ENCODE data around the gene STARD3. TPM values are rescaled to one million over a fixed set of nuclear protein-coding genes. Genes with fewer than 3 reads are reported as not detected.

The STARD3 gene
- total and polyA plus RNA-seq, 12 donors: 14.2 to 46.1 (median 19.9) TPM

DNA sequence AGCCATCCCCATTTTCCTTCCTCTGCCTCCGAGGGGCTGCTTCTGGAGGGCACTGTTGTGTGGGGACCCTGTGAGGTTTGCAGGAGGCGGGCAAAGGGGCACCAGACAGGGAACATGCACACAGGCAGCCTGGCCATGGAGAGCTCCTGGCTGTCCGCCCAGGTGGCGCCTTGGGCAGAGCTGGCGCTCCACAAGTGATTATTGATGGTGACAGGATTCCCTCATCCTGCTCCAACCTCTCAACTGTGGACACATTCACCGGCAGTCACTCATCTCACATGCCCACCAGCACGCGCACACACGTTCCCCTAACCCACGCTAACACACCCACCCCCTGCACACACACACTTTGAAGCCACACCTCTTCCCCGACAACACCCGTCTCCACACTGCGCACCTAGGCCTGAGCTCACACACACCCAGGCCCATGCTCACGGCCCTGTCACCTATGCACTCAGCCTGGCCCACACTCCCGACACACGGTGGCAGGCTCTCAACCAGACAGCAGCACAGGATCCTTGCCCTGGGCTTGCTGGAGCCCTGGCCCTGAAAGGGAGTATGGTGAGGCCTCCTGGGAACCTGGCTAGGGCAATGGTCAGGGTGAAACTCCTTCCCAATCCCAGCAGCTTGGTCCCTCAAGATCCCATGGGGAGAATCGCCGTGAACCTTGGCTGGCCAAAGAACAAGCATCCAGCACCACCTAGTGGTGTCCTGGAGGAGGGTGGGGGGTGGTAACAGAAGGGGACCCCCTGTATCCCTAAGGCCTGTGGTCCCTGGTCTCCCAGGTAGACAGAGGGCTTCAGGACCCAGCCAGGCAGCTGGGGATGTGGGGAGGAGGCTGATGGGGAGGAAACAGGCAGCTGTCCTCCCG, 34.9 kb downstream of the STARD3 start:
- peak in 1 of 2 donors; percentile 74 for DNase-seq
- Histone ChIP-seq H3K27me3 (peaks cover 0 to 46% (median 8%) of the 10 kb centered on the region in 7 donors), H3K4me1 (peaks cover 33 to 90% (median 59%) of the 10 kb centered on the region in 9 donors), H3K36me3 (peaks cover 0 to 1% (median 0%) of the 10 kb centered on the region in 9 donors), H3K4me3 (no peak overlapping the region), H3K27ac (peak overlapping the region; percentile 35 to 98 (median 80)), H3K9me3 (no peaks in the 10 kb centered on the region)
- TF ChIP-seq, protein P1, sequence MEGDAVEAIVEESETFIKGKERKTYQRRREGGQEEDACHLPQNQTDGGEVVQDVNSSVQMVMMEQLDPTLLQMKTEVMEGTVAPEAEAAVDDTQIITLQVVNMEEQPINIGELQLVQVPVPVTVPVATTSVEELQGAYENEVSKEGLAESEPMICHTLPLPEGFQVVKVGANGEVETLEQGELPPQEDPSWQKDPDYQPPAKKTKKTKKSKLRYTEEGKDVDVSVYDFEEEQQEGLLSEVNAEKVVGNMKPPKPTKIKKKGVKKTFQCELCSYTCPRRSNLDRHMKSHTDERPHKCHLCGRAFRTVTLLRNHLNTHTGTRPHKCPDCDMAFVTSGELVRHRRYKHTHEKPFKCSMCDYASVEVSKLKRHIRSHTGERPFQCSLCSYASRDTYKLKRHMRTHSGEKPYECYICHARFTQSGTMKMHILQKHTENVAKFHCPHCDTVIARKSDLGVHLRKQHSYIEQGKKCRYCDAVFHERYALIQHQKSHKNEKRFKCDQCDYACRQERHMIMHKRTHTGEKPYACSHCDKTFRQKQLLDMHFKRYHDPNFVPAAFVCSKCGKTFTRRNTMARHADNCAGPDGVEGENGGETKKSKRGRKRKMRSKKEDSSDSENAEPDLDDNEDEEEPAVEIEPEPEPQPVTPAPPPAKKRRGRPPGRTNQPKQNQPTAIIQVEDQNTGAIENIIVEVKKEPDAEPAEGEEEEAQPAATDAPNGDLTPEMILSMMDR (IDR thresholded peaks at IDR 0.05): peak; percentile 21 to 65 (median 53)
- WGBS, 2 donors: 30 to 49% methylated on average over 19 of the region's 19 CpGs
- intact Hi-C loops (cut with DNase I): loop anchor here in 6 of 10 donors (5.0 to 10.0 kb wide), 5 partner anchors 35 to 60 kb away; partner anchors contain the start of genes MIEN1 (in 1 of the 6), PPP1R1B (in 1 of the 6) and STARD3 (in 1 of the 6)
- ATAC-seq: peak in 7 of 8 donors; percentile 2 to 37 (median 19)

DNA sequence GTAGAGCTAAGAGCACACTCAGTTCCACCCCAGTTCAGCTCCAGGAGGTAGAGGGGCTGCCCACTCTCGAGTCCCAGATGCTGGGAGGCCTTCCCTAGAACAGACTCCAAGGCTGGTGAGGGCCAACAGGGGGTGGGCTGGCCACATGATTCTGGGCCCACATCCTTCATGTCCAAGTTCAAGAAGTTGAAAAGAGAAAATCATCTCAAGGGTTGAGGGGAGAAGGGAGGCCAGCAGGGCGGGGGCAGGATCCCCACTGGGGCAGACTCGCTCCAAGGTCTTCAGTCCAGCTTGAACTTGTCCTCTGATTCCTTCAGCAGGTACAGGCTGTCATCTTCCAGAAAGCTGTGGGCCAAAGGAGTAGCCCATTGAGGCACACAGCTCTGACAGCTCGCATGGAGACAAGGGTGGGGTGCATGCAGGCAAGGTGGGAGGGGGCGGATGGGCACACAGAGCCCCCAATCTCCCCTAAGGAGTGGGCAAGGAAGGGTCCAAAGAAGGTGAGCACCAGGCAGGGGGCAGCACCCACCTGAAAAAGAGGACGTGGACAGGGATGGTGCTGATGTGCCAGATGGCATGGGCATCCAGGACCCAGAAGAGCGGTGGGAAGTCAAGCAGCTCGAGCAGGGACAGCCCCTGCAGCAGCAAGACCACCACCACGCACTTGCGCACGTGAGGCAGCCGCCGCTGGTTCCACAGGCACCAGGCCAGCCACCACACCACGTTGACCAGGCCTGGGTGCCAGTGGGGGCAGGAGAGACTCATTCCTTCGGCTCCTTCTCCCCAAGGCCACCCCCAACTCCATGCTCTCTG, 35.8 kb downstream of the STARD3 start:
- DNase-seq (no peak), ATAC-seq (no peak)
- H3K4me1 ChIP-seq: peaks cover 35 to 88% (median 58%) of the 10 kb centered on the region in 9 donors
- H3K36me3 ChIP-seq: peaks cover 0 to 3% (median 0%) of the 10 kb centered on the region in 9 donors
- no peak overlapping the region for H3K4me3 ChIP-seq
- TF ChIP-seq, protein P1 (IDR thresholded peaks at IDR 0.05): peak in 1 of 9 donors; percentile 7
- 81 to 84% methylated on average over 15 of the region's 15 CpGs for WGBS, 2 donors
- H3K27ac ChIP-seq: peak overlapping the region; percentile 23 to 98 (median 79)
- H3K27me3 ChIP-seq: peaks cover 0 to 37% (median 7%) of the 10 kb centered on the region in 7 donors
- no peaks in the 10 kb centered on the region for H3K9me3 ChIP-seq
- intact Hi-C loops (cut with DNase I): loop anchor here in 6 of 10 donors (5.0 to 10.0 kb wide), 5 partner anchors 35 to 60 kb away; partner anchors contain the start of genes MIEN1 (in 1 of the 6), PPP1R1B (in 1 of the 6) and STARD3 (in 1 of the 6)

DNA sequence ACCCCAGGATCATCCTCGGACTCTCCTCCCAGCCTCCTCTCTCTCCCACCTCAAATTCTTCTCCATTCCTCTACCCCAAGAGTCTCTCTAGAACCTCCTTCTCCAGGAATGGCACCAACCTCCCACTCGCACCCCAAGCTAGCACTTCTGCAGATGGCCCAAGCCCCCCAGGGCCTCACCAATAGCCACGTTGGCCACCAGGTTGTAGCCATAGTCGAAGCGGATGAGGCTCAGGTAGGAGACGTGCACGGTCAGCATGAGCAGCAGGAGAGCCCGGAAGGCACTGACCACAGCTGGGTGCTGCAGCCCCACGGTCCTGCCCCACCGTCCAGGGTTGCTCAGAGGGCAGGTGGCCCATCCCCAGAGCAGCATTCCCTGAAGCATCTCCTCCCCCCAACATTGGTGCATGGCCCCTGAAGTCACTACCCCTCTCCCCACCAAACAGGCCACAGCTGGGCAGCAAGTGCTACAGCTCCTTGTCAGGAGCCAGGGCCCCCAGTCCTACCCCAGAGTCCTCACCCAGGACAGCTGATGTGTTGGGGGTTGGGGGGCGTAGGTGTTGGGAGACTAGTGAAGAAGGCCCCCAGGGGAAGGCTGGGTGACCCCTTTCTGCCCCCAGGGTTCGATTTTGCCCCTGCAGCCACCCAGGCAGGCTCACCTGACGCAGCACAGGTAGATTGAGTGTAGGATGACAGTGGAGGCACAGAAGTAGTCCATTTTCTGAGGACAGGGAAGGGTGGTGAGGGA, 36.6 kb downstream of the STARD3 start:
- Histone ChIP-seq H3K4me3 (no peak overlapping the region), H3K9me3 (no peaks in the 10 kb centered on the region), H3K36me3 (peaks cover 0 to 3% (median 0%) of the 10 kb centered on the region in 9 donors), H3K27ac (peak overlapping the region in 6 of 10 donors; percentile 13 to 93 (median 84)), H3K27me3 (peaks cover 0 to 29% (median 7%) of the 10 kb centered on the region in 7 donors), H3K4me1 (peaks cover 40 to 88% (median 56%) of the 10 kb centered on the region in 9 donors)
- ATAC-seq: no peak
- intact Hi-C loops (cut with DNase I): loop anchor here in 6 of 10 donors (5.0 to 10.0 kb wide), 5 partner anchors 36 to 59 kb away; partner anchors contain the start of genes MIEN1 (in 1 of the 6), PPP1R1B (in 1 of the 6) and STARD3 (in 1 of the 6)
- WGBS, 2 donors: 81 to 85% methylated on average over 13 of the region's 13 CpGs
- TF ChIP-seq, protein P1 (IDR thresholded peaks at IDR 0.05): no peak
- no peak for DNase-seq

Measured in heart right ventricle (tissue), 16 donors.